ENCODE measurements around the gene SUSD5.

The SUSD5 gene

DNA sequence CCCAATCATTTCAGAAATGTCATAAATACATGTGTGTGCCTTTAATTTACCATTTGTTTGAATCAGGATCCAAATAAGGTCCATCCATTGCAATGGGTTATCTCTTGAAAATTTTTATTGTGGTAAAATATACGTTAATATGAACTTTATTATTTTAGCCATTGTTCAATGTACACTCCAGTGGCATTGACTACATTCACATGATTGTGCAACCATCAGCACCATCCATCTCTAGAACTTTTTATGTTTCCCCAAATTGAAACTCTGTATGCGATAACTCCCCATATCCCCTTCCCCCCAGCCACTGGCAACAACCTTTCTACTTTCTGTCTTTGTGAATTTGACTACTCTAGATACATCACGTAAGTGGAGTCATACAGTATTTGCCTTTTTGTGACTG lies 92.8 kb downstream of the SUSD5 start:
- Histone ChIP-seq H3K79me1 (ENCODE audit: low read depth, low read length) (no peaks in the 10 kb centered on the region), H2AK5ac (ENCODE audit: low read depth, low read length) (no peak overlapping the region), H3K23ac (ENCODE audit: low read depth, low read length, poor library complexity) (no peak overlapping the region), H4K8ac (ENCODE audit: low read depth, low read length) (no peak overlapping the region), H3K18ac (ENCODE audit: low read length) (no peak overlapping the region), H2AFZ (ENCODE audit: low read length) (no peak overlapping the region), H2BK5ac (ENCODE audit: low read length) (no peak overlapping the region), H3K9ac (ENCODE audit: low read depth, low read length, poor library complexity) (no peak overlapping the region), H3K27ac (replicated peaks; ENCODE audit: low read length) (no peak overlapping the region), H3K4me1 (ENCODE audit: control insufficient read depth in 2 of 2, insufficient read depth in 1 of 2, low read depth in 1 of 2, low read length in 2 of 2) (no peaks in the 10 kb centered on the region), H3K4me2 (ENCODE audit: insufficient read depth, low read length, poor library complexity, severe bottlenecking) (no peak overlapping the region), H3K4ac (ENCODE audit: low read length) (no peak overlapping the region), H3K27me3 (ENCODE audit: control insufficient read depth in 3 of 3, insufficient read depth in 3 of 3, low read depth in 1 of 3, low read length in 3 of 3) (no peaks in the 10 kb centered on the region), H2BK12ac (ENCODE audit: low read length) (no peak overlapping the region), H3K14ac (ENCODE audit: low read length) (no peak overlapping the region), H3K36me3 (replicated peaks in 1 of 2; ENCODE audit: control insufficient read depth in 2 of 2, insufficient read depth in 2 of 2, low read length in 2 of 2) (peaks cover 4 to 38% of the 10 kb centered on the region in 2 donors), H2BK120ac (ENCODE audit: low read depth, low read length) (no peak overlapping the region), H3K9me3 (replicated peaks in 1 of 2; ENCODE audit: control insufficient read depth in 2 of 2, insufficient read depth in 1 of 2, low read depth in 1 of 2, low read length in 2 of 2) (no peaks in the 10 kb centered on the region), H2BK15ac (ENCODE audit: low read length) (no peak overlapping the region), H4K91ac (ENCODE audit: low read depth, low read length, poor library complexity) (no peak overlapping the region), H3K4me3 (ENCODE audit: low read length in 2 of 2) (no peak overlapping the region)
- no peak for DNase-seq (ENCODE audit: low spot score)
- WGBS, 2 donors (ENCODE audit: extremely low coverage in 2 of 2, insufficient read length in 2 of 2, insufficient replicate concordance in 1 of 2) = no CpG with 5 or more reads among the region's 3 CpGs

DNA sequence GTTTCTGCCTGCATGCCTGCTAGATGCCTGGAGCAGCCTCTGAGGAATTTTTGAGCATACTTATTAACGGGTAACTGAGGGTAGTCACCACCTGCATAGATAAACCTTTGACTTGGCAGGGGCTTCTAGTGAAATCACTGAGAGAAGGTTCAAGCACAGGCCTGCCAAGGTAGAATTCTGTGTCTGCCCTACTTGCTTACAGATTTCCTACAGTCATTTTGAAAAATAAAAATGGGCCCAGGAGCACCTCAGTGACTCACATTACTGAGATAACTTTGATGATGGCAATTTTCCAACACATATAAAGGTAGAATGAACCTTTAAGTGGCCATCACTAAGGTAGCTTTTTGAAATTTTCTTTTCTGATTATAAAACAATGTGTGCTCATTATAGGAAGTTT lies 94.0 kb downstream of the SUSD5 start:
- Histone ChIP-seq H2BK120ac (ENCODE audit: low read depth, low read length) (no peak overlapping the region), H3K27me3 (ENCODE audit: control insufficient read depth in 3 of 3, insufficient read depth in 3 of 3, low read depth in 1 of 3, low read length in 3 of 3) (peaks cover 0 to 1% (median 0%) of the 10 kb centered on the region in 3 experiments), H2BK15ac (ENCODE audit: low read length) (no peak overlapping the region), H3K23ac (ENCODE audit: low read depth, low read length, poor library complexity) (no peak overlapping the region), H3K4me3 (ENCODE audit: low read length in 2 of 2) (no peak overlapping the region), H2AK5ac (ENCODE audit: low read depth, low read length) (no peak overlapping the region), H4K91ac (ENCODE audit: low read depth, low read length, poor library complexity) (no peak overlapping the region), H3K4ac (ENCODE audit: low read length) (no peak overlapping the region), H3K36me3 (replicated peaks in 1 of 2; ENCODE audit: control insufficient read depth in 2 of 2, insufficient read depth in 2 of 2, low read length in 2 of 2) (peaks cover 3 to 38% of the 10 kb centered on the region in 2 donors), H3K4me1 (ENCODE audit: control insufficient read depth in 2 of 2, insufficient read depth in 1 of 2, low read depth in 1 of 2, low read length in 2 of 2) (peaks cover 0 to 2% of the 10 kb centered on the region in 2 donors), H4K8ac (ENCODE audit: low read depth, low read length) (no peak overlapping the region), H3K27ac (replicated peaks; ENCODE audit: low read length) (no peak overlapping the region), H3K14ac (ENCODE audit: low read length) (no peak overlapping the region), H2BK12ac (ENCODE audit: low read length) (no peak overlapping the region), H2BK5ac (ENCODE audit: low read length) (no peak overlapping the region), H3K18ac (ENCODE audit: low read length) (no peak overlapping the region), H3K9me3 (replicated peaks in 1 of 2; ENCODE audit: control insufficient read depth in 2 of 2, insufficient read depth in 1 of 2, low read depth in 1 of 2, low read length in 2 of 2) (no peaks in the 10 kb centered on the region), H3K79me1 (ENCODE audit: low read depth, low read length) (no peaks in the 10 kb centered on the region), H2AFZ (ENCODE audit: low read length) (no peak overlapping the region), H3K4me2 (ENCODE audit: insufficient read depth, low read length, poor library complexity, severe bottlenecking) (no peak overlapping the region), H3K9ac (ENCODE audit: low read depth, low read length, poor library complexity) (no peak overlapping the region)
- no peak for DNase-seq (ENCODE audit: low spot score)
- WGBS, 2 donors (ENCODE audit: extremely low coverage in 2 of 2, insufficient read length in 2 of 2, insufficient replicate concordance in 1 of 2) = no CpG with 5 or more reads among the region's 1 CpG

DNA sequence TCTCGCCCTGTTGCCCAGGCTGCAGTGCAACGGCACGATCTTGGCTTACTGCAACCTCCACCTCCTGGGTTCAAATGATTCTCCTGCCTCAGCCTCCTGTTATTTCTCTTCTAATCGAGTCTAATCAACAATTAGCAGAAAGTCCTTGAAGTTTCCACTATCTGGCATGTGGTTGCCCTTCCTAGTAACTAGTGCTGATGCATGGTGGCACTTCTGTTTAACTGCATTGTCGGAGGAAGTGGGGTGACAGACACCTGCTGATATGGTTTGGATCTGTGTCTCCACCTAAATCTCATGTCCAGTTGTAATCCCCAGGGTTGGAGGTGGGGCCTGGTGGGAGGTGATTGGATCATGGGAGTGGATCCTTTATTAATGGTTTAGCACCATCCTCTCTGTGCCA lies 95.6 kb downstream of the SUSD5 start:
- Histone ChIP-seq H3K14ac (ENCODE audit: low read length) (no peak overlapping the region), H3K36me3 (replicated peaks in 1 of 2; ENCODE audit: control insufficient read depth in 2 of 2, insufficient read depth in 2 of 2, low read length in 2 of 2) (peaks cover 3 to 38% of the 10 kb centered on the region in 2 donors), H2AFZ (ENCODE audit: low read length) (no peak overlapping the region), H3K9ac (ENCODE audit: low read depth, low read length, poor library complexity) (no peak overlapping the region), H3K4ac (ENCODE audit: low read length) (no peak overlapping the region), H2BK15ac (ENCODE audit: low read length) (no peak overlapping the region), H3K4me3 (ENCODE audit: low read length in 2 of 2) (no peak overlapping the region), H4K91ac (ENCODE audit: low read depth, low read length, poor library complexity) (no peak overlapping the region), H3K27me3 (ENCODE audit: control insufficient read depth in 3 of 3, insufficient read depth in 3 of 3, low read depth in 1 of 3, low read length in 3 of 3) (peaks cover 0 to 1% (median 0%) of the 10 kb centered on the region in 3 experiments), H2BK5ac (ENCODE audit: low read length) (no peak overlapping the region), H4K8ac (ENCODE audit: low read depth, low read length) (no peak overlapping the region), H2AK5ac (ENCODE audit: low read depth, low read length) (no peak overlapping the region), H3K4me1 (ENCODE audit: control insufficient read depth in 2 of 2, insufficient read depth in 1 of 2, low read depth in 1 of 2, low read length in 2 of 2) (peaks cover 0 to 9% of the 10 kb centered on the region in 2 donors), H3K18ac (ENCODE audit: low read length) (no peak overlapping the region), H3K79me1 (ENCODE audit: low read depth, low read length) (peaks cover 5% of the 10 kb centered on the region), H2BK120ac (ENCODE audit: low read depth, low read length) (no peak overlapping the region), H2BK12ac (ENCODE audit: low read length) (no peak overlapping the region), H3K9me3 (replicated peaks in 1 of 2; ENCODE audit: control insufficient read depth in 2 of 2, insufficient read depth in 1 of 2, low read depth in 1 of 2, low read length in 2 of 2) (no peaks in the 10 kb centered on the region), H3K4me2 (ENCODE audit: insufficient read depth, low read length, poor library complexity, severe bottlenecking) (no peak overlapping the region), H3K23ac (ENCODE audit: low read depth, low read length, poor library complexity) (no peak overlapping the region), H3K27ac (replicated peaks; ENCODE audit: low read length) (no peak overlapping the region)
- DNase-seq (ENCODE audit: low spot score) = no peak
- no CpG with 5 or more reads among the region's 5 CpGs for WGBS, 2 donors (ENCODE audit: extremely low coverage in 2 of 2, insufficient read length in 2 of 2, insufficient replicate concordance in 1 of 2)

DNA sequence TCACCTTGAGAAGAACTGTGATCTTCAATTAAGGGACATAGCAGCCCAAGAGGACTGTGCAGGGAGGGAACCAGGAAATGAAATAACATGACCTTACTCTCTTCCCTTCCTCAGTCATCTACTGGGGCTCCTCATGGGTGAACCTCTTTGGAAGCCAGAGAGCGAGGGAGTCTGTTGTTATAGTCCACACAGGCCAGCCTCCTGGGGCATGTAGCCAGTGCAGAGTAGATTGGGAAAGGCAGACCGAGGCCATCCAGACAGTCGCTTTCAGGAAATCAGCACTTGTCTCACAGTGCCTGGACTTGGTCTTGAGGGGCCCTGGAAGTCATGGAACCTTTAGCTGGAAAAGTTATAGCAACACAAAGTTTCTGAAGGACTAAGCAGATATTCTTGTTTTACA lies 98.7 kb downstream of the SUSD5 start:
- H2BK120ac ChIP-seq (ENCODE audit: low read depth, low read length) = no peak overlapping the region
- peaks cover 0 to 1% (median 0%) of the 10 kb centered on the region in 3 experiments for H3K27me3 ChIP-seq (ENCODE audit: control insufficient read depth in 3 of 3, insufficient read depth in 3 of 3, low read depth in 1 of 3, low read length in 3 of 3)
- no CpG with 5 or more reads among the region's 3 CpGs for WGBS, 2 donors (ENCODE audit: extremely low coverage in 2 of 2, insufficient read length in 2 of 2, insufficient replicate concordance in 1 of 2)
- peaks cover 2 to 23% of the 10 kb centered on the region in 2 donors for H3K36me3 ChIP-seq (replicated peaks in 1 of 2; ENCODE audit: control insufficient read depth in 2 of 2, insufficient read depth in 2 of 2, low read length in 2 of 2)
- H4K8ac ChIP-seq (ENCODE audit: low read depth, low read length) = no peak overlapping the region
- H3K14ac ChIP-seq (ENCODE audit: low read length) = no peak overlapping the region
- no peak overlapping the region for H3K18ac ChIP-seq (ENCODE audit: low read length)
- no peak overlapping the region for H3K4me3 ChIP-seq (ENCODE audit: low read length in 2 of 2)
- no peak overlapping the region for H3K4ac ChIP-seq (ENCODE audit: low read length)
- no peak overlapping the region for H3K27ac ChIP-seq (replicated peaks; ENCODE audit: low read length)
- H3K79me1 ChIP-seq (ENCODE audit: low read depth, low read length) = peaks cover 9% of the 10 kb centered on the region
- no peak overlapping the region for H3K4me2 ChIP-seq (ENCODE audit: insufficient read depth, low read length, poor library complexity, severe bottlenecking)
- H3K9ac ChIP-seq (ENCODE audit: low read depth, low read length, poor library complexity) = no peak overlapping the region
- H3K4me1 ChIP-seq (ENCODE audit: control insufficient read depth in 2 of 2, insufficient read depth in 1 of 2, low read depth in 1 of 2, low read length in 2 of 2) = peaks cover 3 to 12% of the 10 kb centered on the region in 2 donors
- no peak overlapping the region for H2BK5ac ChIP-seq (ENCODE audit: low read length)
- DNase-seq (ENCODE audit: low spot score) = no peak
- H3K23ac ChIP-seq (ENCODE audit: low read depth, low read length, poor library complexity) = no peak overlapping the region
- no peaks in the 10 kb centered on the region for H3K9me3 ChIP-seq (replicated peaks in 1 of 2; ENCODE audit: control insufficient read depth in 2 of 2, insufficient read depth in 1 of 2, low read depth in 1 of 2, low read length in 2 of 2)
- peak overlapping the region; percentile 38 for H2BK15ac ChIP-seq (ENCODE audit: low read length)
- H4K91ac ChIP-seq (ENCODE audit: low read depth, low read length, poor library complexity) = no peak overlapping the region
- no peak overlapping the region for H2AFZ ChIP-seq (ENCODE audit: low read length)
- no peak overlapping the region for H2BK12ac ChIP-seq (ENCODE audit: low read length)
- no peak overlapping the region for H2AK5ac ChIP-seq (ENCODE audit: low read depth, low read length)
